ENCODE measurements around the gene KDM3A.

- TF ChIP-seq ARNTL (CRISPR knock-in tag; IDR thresholded peaks at IDR 0.05; ENCODE audit: borderline replicate concordance, low read depth), result no peak
- TF ChIP-seq PATZ1 (CRISPR knock-in tag; IDR thresholded peaks at IDR 0.05; ENCODE audit: borderline replicate concordance), result no peak
- no peak for TF ChIP-seq ZFP3 (CRISPR knock-in tag; IDR thresholded peaks at IDR 0.05)
Measured at GRCh38 chr2:86510436-86510933, 69.3 kb downstream of the KDM3A start.
